Measurements from ENCODE around the gene SAMM50.

The SAMM50 gene

GRCh38 chr22:44032126-44032730 is 77.0 kb downstream of the SAMM50 start:
- no peak for TF ChIP-seq CTCF (IDR thresholded peaks at IDR 0.05; ENCODE audit: poor library complexity, severe bottlenecking)
- no peak overlapping the region for H3K27ac ChIP-seq (ENCODE audit: poor library complexity, severe bottlenecking)
- H3K4me3 ChIP-seq (ENCODE audit: severe bottlenecking): no peak overlapping the region

DNA sequence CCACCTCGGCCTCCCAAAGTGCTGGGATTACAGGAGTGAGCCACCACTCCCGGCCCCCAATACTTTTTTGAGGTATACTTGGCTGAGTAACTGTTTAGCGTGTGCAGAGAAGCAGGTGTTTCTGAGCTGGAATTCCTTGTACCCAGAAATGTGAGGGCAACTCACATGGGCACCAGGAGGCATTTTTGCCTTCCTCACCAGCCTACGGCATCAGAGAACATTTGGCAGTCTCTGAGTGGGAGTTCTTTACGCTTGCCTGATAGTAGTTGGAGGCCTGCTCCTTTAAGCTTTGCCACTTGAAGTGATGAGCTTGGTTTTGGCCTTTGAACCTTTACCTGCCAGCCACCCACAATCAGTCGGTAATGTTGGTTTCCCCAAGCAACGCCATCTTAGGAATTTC is 78.0 kb downstream of the SAMM50 start:
- Histone ChIP-seq H3K27me3 (ENCODE audit: insufficient read depth, poor library complexity, severe bottlenecking) (no peaks in the 10 kb centered on the region), H3K27ac (ENCODE audit: poor library complexity, severe bottlenecking) (no peak overlapping the region)
- TF ChIP-seq CTCF (IDR thresholded peaks at IDR 0.05; ENCODE audit: poor library complexity, severe bottlenecking): no peak

More at GRCh38 chr22:44032126-44032730, 77.0 kb downstream of the SAMM50 start:
- no peaks in the 10 kb centered on the region for H3K27me3 ChIP-seq (ENCODE audit: insufficient read depth, poor library complexity, severe bottlenecking)
- H3K36me3 ChIP-seq (ENCODE audit: low read depth): no peaks in the 10 kb centered on the region
- H3K9me3 ChIP-seq (ENCODE audit: severe bottlenecking): no peaks in the 10 kb centered on the region
- H3K4me1 ChIP-seq (ENCODE audit: insufficient read depth, poor library complexity, severe bottlenecking): no peaks in the 10 kb centered on the region
- DNase-seq (ENCODE audit: low spot score) (no peak), ATAC-seq (ENCODE audit: low read depth) (no peak)

GRCh38 chr22:44033694-44034093 is 78.5 kb downstream of the SAMM50 start:
- DNase-seq (ENCODE audit: low spot score) (no peak), ATAC-seq (ENCODE audit: low read depth) (no peak)
- H3K4me3 ChIP-seq (ENCODE audit: severe bottlenecking): no peak overlapping the region
- no peaks in the 10 kb centered on the region for H3K9me3 ChIP-seq (ENCODE audit: severe bottlenecking)
- H3K36me3 ChIP-seq (ENCODE audit: low read depth): no peaks in the 10 kb centered on the region
- no peak overlapping the region for H3K27ac ChIP-seq (ENCODE audit: poor library complexity, severe bottlenecking)
- TF ChIP-seq CTCF (IDR thresholded peaks at IDR 0.05; ENCODE audit: poor library complexity, severe bottlenecking): no peak
- H3K27me3 ChIP-seq (ENCODE audit: insufficient read depth, poor library complexity, severe bottlenecking): no peaks in the 10 kb centered on the region
- peaks cover 8% of the 10 kb centered on the region for H3K4me1 ChIP-seq (ENCODE audit: insufficient read depth, poor library complexity, severe bottlenecking)

More for the DNA sequence above, 78.0 kb downstream of the SAMM50 start:
- Histone ChIP-seq H3K4me1 (ENCODE audit: insufficient read depth, poor library complexity, severe bottlenecking) (peaks cover 7% of the 10 kb centered on the region), H3K36me3 (ENCODE audit: low read depth) (no peaks in the 10 kb centered on the region), H3K9me3 (ENCODE audit: severe bottlenecking) (no peaks in the 10 kb centered on the region), H3K4me3 (ENCODE audit: severe bottlenecking) (no peak overlapping the region)
- no peak for DNase-seq (ENCODE audit: low spot score)
- no peak for ATAC-seq (ENCODE audit: low read depth)

GRCh38 chr22:44037519-44038375 is 82.5 kb downstream of the SAMM50 start:
- Histone ChIP-seq H3K27me3 (ENCODE audit: insufficient read depth, poor library complexity, severe bottlenecking) (no peaks in the 10 kb centered on the region), H3K4me3 (ENCODE audit: severe bottlenecking) (no peak overlapping the region), H3K36me3 (ENCODE audit: low read depth) (no peaks in the 10 kb centered on the region), H3K4me1 (ENCODE audit: insufficient read depth, poor library complexity, severe bottlenecking) (peaks cover 8% of the 10 kb centered on the region), H3K9me3 (ENCODE audit: severe bottlenecking) (no peaks in the 10 kb centered on the region), H3K27ac (ENCODE audit: poor library complexity, severe bottlenecking) (peak overlapping the region; percentile 56)
- peak; percentile 75 for DNase-seq (ENCODE audit: low spot score)
- ATAC-seq (ENCODE audit: low read depth): peak; percentile 100
- TF ChIP-seq CTCF (IDR thresholded peaks at IDR 0.05; ENCODE audit: poor library complexity, severe bottlenecking): no peak
